Stomach (tissue), 9 donors: ENCODE measurements around the gene NIPAL1. TPM values are rescaled to one million over a fixed set of nuclear protein-coding genes. Genes with fewer than 3 reads are reported as not detected.

ENCODE experiments used
- DNase-seq, 2 donors: peaks; one replicate each; pipeline versions ENCODE4 v3.0.0 to v3.0.0-alpha.2; 2013 to 2019
- H3K27ac ChIP-seq, 5 donors: fragments of 200-600 bp in 4 of 5; sonication (generic) in 4 of 5; one replicate each; pipeline ENCODE4 v1.5.1; 2013 to 2019; ENCODE audit warnings: mild to moderate bottlenecking in 1 of 5, moderate library complexity in 1 of 5
- H3K27me3 ChIP-seq, 3 donors: fragments of 200-600 bp; sonication (generic); one replicate each; pipeline ENCODE4 v1.5.1; 2017 to 2019; ENCODE audit warnings: mixed run types in 1 of 3
- H3K36me3 ChIP-seq, 4 donors: fragments of 200-600 bp; sonication (generic); 1 replicate in 3 of 4; 2 replicates in 1 of 4; pipeline ENCODE4 v1.5.1; 2016 to 2019
- H3K4me1 ChIP-seq, 4 donors: fragments of 200-600 bp; sonication (generic); one replicate each; pipeline ENCODE4 v1.5.1; 2016 to 2019
- H3K4me3 ChIP-seq, 4 donors: fragments of 200-600 bp; sonication (generic) in 3 of 4; one replicate each; pipeline ENCODE4 v1.5.1; 2016 to 2019; ENCODE audit warnings: mild to moderate bottlenecking in 1 of 4
- H3K9me3 ChIP-seq, 4 donors: fragments of 200-600 bp; sonication (generic); one replicate each; pipeline ENCODE4 v1.5.1; 2016 to 2019
- CTCF ChIP-seq, 7 experiments: fragments of 450-650 bp in 4 of 7; fragments of 200-600 bp in 3 of 7; sonication (generic) in 3 of 7; IDR thresholded peaks; one replicate each; pipeline ENCODE4 v1.5.1; 2016 to 2019; ENCODE audit warnings: antibody characterized with exemption in 7 of 7, control low read depth in 2 of 7, mild to moderate bottlenecking in 1 of 7
- EP300 ChIP-seq: sonication (generic); formaldehyde crosslinking; IDR thresholded peaks from one replicate; pipeline ENCODE4 v1.6.1; 2017; ENCODE audit warnings: antibody characterized with exemption
- POLR2A ChIP-seq, 4 donors: fragments of 450-650 bp; IDR thresholded peaks; one replicate each; pipeline ENCODE4 v1.6.1; 2016; ENCODE audit warnings: antibody characterized with exemption in 4 of 4, control low read depth in 2 of 4, mild to moderate bottlenecking in 1 of 4, moderate library complexity in 1 of 4
- POLR2AphosphoS5 ChIP-seq, 3 donors: sonication (generic); formaldehyde crosslinking; IDR thresholded peaks; one replicate each; pipeline ENCODE4 v1.6.1; 2016; ENCODE audit warnings: antibody characterized with exemption in 3 of 3
- WGBS, 5 donors: extraction: QIAGEN DNeasy Blood & Tissue Kit in 3 of 5; methylation state at CpG; one replicate each; pipeline versions ENCODE4 v1.1.5 to v1.1.7; 2013 to 2018; 5-methylcytosine and 5-hydroxymethylcytosine counted together
- intact Hi-C: fragments of 100-400 bp; cut with DNase I; formaldehyde crosslinking; loops from one replicate; pipeline ENCODE4 v1.15.1; 2023; ENCODE audit warnings: low total_unique reads
- polyA plus RNA-seq, 3 donors: library from polyadenylated mRNA; stranded (reverse); fragments of 200-250 nt; gene quantifications; one replicate each; pipeline ENCODE4 v1.2.3, GENCODE V29; 2013
- total RNA-seq, 5 donors: library from RNA; depleted of rRNA; stranded (reverse); fragments of >200 nt; gene quantifications; one replicate each; pipeline versions ENCODE4 v1.1.0 to v1.2.3, GENCODE V29; 2014 to 2016
- donor health status: healthy with polysubstance abuse.
- donor health status: Bipolar disorder and iron deficiency.
- donor health status: healthy.

NIPAL1 gene
- total and polyA plus RNA-seq, 8 donors, result under 0.01 to 22.0 (median 2.9) TPM; not detected in 1

- no peaks in the 10 kb centered on the region for H3K27me3 ChIP-seq
- intact Hi-C loops, result no loop called here
- TF ChIP-seq POLR2A (IDR thresholded peaks at IDR 0.05) (no peak), EP300 (no peak), POLR2AphosphoS5 (IDR thresholded peaks at IDR 0.05) (no peak), CTCF (IDR thresholded peaks at IDR 0.05) (no peak)
- no peaks in the 10 kb centered on the region for H3K36me3 ChIP-seq
- H3K4me1 ChIP-seq, result peaks cover 0 to 4% (median 2%) of the 10 kb centered on the region in 4 donors
- 76 to 93% (median 88%) methylated on average over 1 of the region's 1 CpG for WGBS, 5 donors
- DNase-seq, result no peak
- no peak overlapping the region for H3K4me3 ChIP-seq
- no peak overlapping the region for H3K27ac ChIP-seq
- H3K9me3 ChIP-seq, result no peaks in the 10 kb centered on the region
Observed at GRCh38 chr4:48074657-48075056, 58.1 kb downstream of the NIPAL1 start.

- Histone ChIP-seq H3K4me1 (peaks cover 0 to 6% (median 0%) of the 10 kb centered on the region in 4 donors), H3K27me3 (no peaks in the 10 kb centered on the region), H3K9me3 (no peaks in the 10 kb centered on the region), H3K4me3 (no peak overlapping the region), H3K27ac (no peak overlapping the region), H3K36me3 (no peaks in the 10 kb centered on the region)
- DNase-seq, result no peak
- WGBS, 5 donors, result 62 to 95% (median 90%) methylated on average over 2 of the region's 2 CpGs
- intact Hi-C loops, result no loop called here
- TF ChIP-seq POLR2A (IDR thresholded peaks at IDR 0.05), result no peak
- no peak for TF ChIP-seq CTCF (IDR thresholded peaks at IDR 0.05)
- TF ChIP-seq POLR2AphosphoS5 (IDR thresholded peaks at IDR 0.05), result no peak
- TF ChIP-seq EP300, result no peak
Observed at GRCh38 chr4:48078425-48078824, 61.9 kb downstream of the NIPAL1 start.

GRCh38 chr4:48078862-48079655 lies 62.5 kb downstream of the NIPAL1 start:
- Histone ChIP-seq H3K27me3 (no peaks in the 10 kb centered on the region), H3K4me3 (no peak overlapping the region), H3K9me3 (no peaks in the 10 kb centered on the region), H3K4me1 (peaks cover 0 to 6% (median 0%) of the 10 kb centered on the region in 4 donors), H3K27ac (no peak overlapping the region), H3K36me3 (no peaks in the 10 kb centered on the region)
- no peak for DNase-seq
- TF ChIP-seq EP300 (no peak), CTCF (IDR thresholded peaks at IDR 0.05) (no peak), POLR2AphosphoS5 (IDR thresholded peaks at IDR 0.05) (no peak), POLR2A (IDR thresholded peaks at IDR 0.05) (no peak)
- 59 to 70% (median 65%) methylated on average over 5 of the region's 5 CpGs for WGBS, 5 donors
- intact Hi-C loops, result no loop called here

- Histone ChIP-seq H3K27me3 (no peaks in the 10 kb centered on the region), H3K9me3 (no peaks in the 10 kb centered on the region), H3K4me3 (no peak overlapping the region), H3K36me3 (no peaks in the 10 kb centered on the region), H3K27ac (no peak overlapping the region), H3K4me1 (peaks cover 0 to 6% (median 0%) of the 10 kb centered on the region in 4 donors)
- WGBS, 5 donors, result 57 to 82% (median 76%) methylated on average over 3 of the region's 3 CpGs
- intact Hi-C loops, result loop anchor here (10.0 kb wide), 2 partner anchors 75 to 145 kb away; no protein-coding TSS in a partner anchor
- TF ChIP-seq CTCF (IDR thresholded peaks at IDR 0.05), result no peak
- TF ChIP-seq POLR2AphosphoS5 (IDR thresholded peaks at IDR 0.05), result no peak
- no peak for TF ChIP-seq EP300
- no peak for TF ChIP-seq POLR2A (IDR thresholded peaks at IDR 0.05)
- DNase-seq, result peak in 1 of 2 donors; percentile 19
Observed at GRCh38 chr4:48079972-48080391, 63.4 kb downstream of the NIPAL1 start.
